ENCODE data around the gene RHOJ.

GRCh38 chr14:63186453-63186852 lies 17.8 kb upstream of the RHOJ start:
- no peak for TF ChIP-seq CTCF (conservative IDR thresholded peaks at IDR 0.05; ENCODE audit: low read depth, low read length)
- no peak for TF ChIP-seq EZH2 (IDR thresholded peaks at IDR 0.05; ENCODE audit: borderline replicate concordance, low read depth, low read length, poor library complexity, severe bottlenecking)
